MCF 10A (cell line): Measurements from ENCODE around the gene PSTK. TPM values are rescaled to one million over a fixed set of nuclear protein-coding genes. Genes with fewer than 3 reads are reported as not detected.

Experiments
- BruUV-seq: library from RNA; stranded (reverse); fragments of 400-500 nt; replicated peaks from 2 replicates; lab custom pipeline; 2021; lab: Mats Ljungman, UMichigan
- CTCF ChIA-PET: fragments of 300-600 bp; sonication (Branson Sonifier 250); formaldehyde crosslinking; extraction: SDS; loops from one replicate; lab custom pipeline; 2021; ENCODE audit warnings: antibody characterized with exemption, inconsistent platforms; lab: Yijun Ruan, JAX
- POLR2A ChIA-PET: fragments of 300-600, 350-650 bp; sonication (Branson Sonifier 250); formaldehyde crosslinking; extraction: SDS; loops from one replicate; lab custom pipeline; 2020; ENCODE audit warnings: antibody characterized with exemption, inconsistent platforms; lab: Yijun Ruan, JAX
- DNase-seq: peaks from one replicate; pipeline ENCODE4 v3.0.0-alpha.2; 2018; ENCODE audit not compliant: unreplicated experiment
- H3K27ac Mint-ChIP-seq: one replicate; pipeline ENCODE4 v1.8.0; 2022; ENCODE audit warnings: mild to moderate bottlenecking, low read depth, mixed read lengths; ENCODE audit not compliant: unreplicated experiment
- H3K27me3 Mint-ChIP-seq: one replicate; pipeline ENCODE4 v1.8.0; 2022; ENCODE audit warnings: mixed read lengths; ENCODE audit not compliant: insufficient read depth, unreplicated experiment
- H3K36me3 Mint-ChIP-seq: one replicate; pipeline ENCODE4 v1.8.0; 2022; ENCODE audit warnings: mild to moderate bottlenecking, moderate library complexity, mixed read lengths; ENCODE audit not compliant: insufficient read depth, unreplicated experiment
- H3K4me1 Mint-ChIP-seq: one replicate; pipeline ENCODE4 v1.8.0; 2022; ENCODE audit warnings: mixed read lengths; ENCODE audit not compliant: insufficient read depth, unreplicated experiment
- H3K4me3 Mint-ChIP-seq: one replicate; pipeline ENCODE4 v1.8.0; 2022; ENCODE audit warnings: mild to moderate bottlenecking, moderate library complexity, mixed read lengths; ENCODE audit not compliant: unreplicated experiment
- H3K9me3 Mint-ChIP-seq: one replicate; pipeline ENCODE4 v1.8.0; 2022; ENCODE audit warnings: mixed read lengths; ENCODE audit not compliant: unreplicated experiment
- intact Hi-C: fragments of 100-400 bp; cut with micrococcal nuclease; formaldehyde crosslinking; loops from 2 replicates; pipeline ENCODE4 v1.14.1; 2022
- total RNA-seq: library from RNA; stranded (reverse); gene quantifications from 2 replicates; pipeline ENCODE4 v1.2.3, GENCODE V29; 2022
- TF ChIP-seq, protein P1 (sequence below): fragments of 200-600 bp; IDR thresholded peaks from one replicate; pipeline ENCODE4 v1.8.0; 2022; ENCODE audit warnings: antibody characterized with exemption, mild to moderate bottlenecking; ENCODE audit not compliant: unreplicated experiment

PSTK gene
- total RNA-seq, 1 experiment from 2014 or later, result 8.3 TPM

DNA sequence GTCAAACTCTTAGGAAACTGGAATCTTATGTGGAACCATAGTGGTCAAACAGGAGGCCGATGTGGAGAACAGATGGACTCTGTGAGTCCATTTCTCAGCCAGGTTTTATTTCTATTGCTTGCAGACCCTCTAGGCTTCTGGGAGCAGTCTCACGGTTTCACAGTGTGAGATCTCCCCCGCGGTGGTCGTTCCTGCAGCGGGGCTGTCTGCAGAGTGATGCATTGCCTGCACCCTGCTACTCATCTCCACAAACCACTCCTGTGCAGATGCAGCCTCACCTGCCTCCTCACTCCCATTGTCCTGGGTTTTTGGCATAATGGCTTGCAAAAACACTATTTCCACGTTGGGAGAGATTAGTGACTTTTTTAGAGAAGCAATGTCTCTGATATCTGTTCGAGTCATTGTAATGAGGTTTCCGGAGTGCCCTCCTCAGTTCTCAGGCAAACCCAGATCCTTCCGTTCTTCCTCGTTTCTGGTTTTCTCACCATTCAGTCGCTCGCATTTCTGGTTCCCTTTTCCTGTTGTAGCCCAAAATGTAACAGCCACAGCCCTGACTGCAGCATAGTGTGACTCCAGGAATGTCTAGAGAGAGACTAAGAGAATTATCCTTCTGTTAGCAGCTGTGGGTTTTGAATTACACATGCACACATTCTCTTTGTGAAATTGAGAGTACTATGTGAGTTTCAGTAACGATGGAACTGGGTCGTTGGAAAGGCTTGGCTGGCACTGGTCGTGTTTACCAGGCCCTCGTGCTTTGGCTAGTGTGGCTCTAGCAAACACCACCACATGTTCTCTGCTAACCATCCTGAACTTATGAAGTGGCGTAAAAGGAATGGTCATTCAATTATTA lies 58.8 kb downstream of the PSTK start:
- Mint-ChIP-seq H3K4me1 (no peaks in the 10 kb centered on the region), H3K36me3 (peaks cover 16% of the 10 kb centered on the region), H3K4me3 (no peak overlapping the region), H3K9me3 (no peaks in the 10 kb centered on the region), H3K27me3 (no peaks in the 10 kb centered on the region), H3K27ac (no peak overlapping the region)
- ChIA-PET CTCF (interaction anchor here (0.7 to 1.3 kb wide), 3 partner anchors 7 to 544 kb away, joined by 3 to 5 read pairs (median 3); no protein-coding TSS in a partner anchor), POLR2A (no interaction called here)
- DNase-seq, result no peak
- TF ChIP-seq, protein P1, sequence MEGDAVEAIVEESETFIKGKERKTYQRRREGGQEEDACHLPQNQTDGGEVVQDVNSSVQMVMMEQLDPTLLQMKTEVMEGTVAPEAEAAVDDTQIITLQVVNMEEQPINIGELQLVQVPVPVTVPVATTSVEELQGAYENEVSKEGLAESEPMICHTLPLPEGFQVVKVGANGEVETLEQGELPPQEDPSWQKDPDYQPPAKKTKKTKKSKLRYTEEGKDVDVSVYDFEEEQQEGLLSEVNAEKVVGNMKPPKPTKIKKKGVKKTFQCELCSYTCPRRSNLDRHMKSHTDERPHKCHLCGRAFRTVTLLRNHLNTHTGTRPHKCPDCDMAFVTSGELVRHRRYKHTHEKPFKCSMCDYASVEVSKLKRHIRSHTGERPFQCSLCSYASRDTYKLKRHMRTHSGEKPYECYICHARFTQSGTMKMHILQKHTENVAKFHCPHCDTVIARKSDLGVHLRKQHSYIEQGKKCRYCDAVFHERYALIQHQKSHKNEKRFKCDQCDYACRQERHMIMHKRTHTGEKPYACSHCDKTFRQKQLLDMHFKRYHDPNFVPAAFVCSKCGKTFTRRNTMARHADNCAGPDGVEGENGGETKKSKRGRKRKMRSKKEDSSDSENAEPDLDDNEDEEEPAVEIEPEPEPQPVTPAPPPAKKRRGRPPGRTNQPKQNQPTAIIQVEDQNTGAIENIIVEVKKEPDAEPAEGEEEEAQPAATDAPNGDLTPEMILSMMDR, result no peak
- BruUV-seq, result no TSS peak
- intact Hi-C loops, result no loop called here

DNA sequence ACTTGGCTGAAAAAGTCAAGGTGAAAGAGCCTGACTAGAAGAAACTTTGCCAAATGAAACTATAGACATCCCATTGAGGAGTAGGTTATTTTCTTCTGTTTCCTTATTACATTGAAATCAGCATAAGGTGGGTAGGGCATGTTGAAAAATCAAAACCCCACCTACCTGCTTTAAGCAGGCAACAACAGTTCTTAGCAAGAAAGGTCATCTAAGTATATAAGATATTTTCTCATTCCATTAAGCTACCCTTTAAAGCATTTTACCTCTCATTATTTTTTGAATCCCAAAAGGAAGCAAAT lies 59.4 kb downstream of the PSTK start:
- no peak for DNase-seq
- Mint-ChIP-seq H3K4me3 (no peak overlapping the region), H3K27me3 (no peaks in the 10 kb centered on the region), H3K27ac (no peak overlapping the region), H3K4me1 (no peaks in the 10 kb centered on the region), H3K9me3 (no peaks in the 10 kb centered on the region), H3K36me3 (peaks cover 16% of the 10 kb centered on the region)
- ChIA-PET POLR2A (no interaction called here), CTCF (interaction anchor here (5.4 kb wide), 1 partner anchor 340 kb away, joined by 51 read pairs; no protein-coding TSS in a partner anchor)
- no TSS peak for BruUV-seq
- intact Hi-C loops, result no loop called here
- TF ChIP-seq, protein P1, result no peak

Other genes starting within 250 kb of the PSTK start
- gene CUZD1, start 134.5 kb upstream of the PSTK start, total RNA-seq, result 0.91 and 1.1 TPM in 2 replicates
- gene FAM24B, start 100.8 kb upstream of the PSTK start, total RNA-seq, result 17.1 and 23.7 TPM in 2 replicates
- gene FAM24A, start 69.8 kb upstream of the PSTK start, total RNA-seq, result not detected in 2 replicates
- 11.7 and 13.6 TPM in 2 replicates for gene C10orf88, start 26.2 kb upstream of the PSTK start, total RNA-seq
- 10.3 and 16.4 TPM in 2 replicates for gene IKZF5, start 28.4 kb downstream of the PSTK start, total RNA-seq
- 11.9 and 15.7 TPM in 2 replicates for gene ACADSB, start 28.6 kb downstream of the PSTK start, total RNA-seq
- gene HMX3, start 155.6 kb downstream of the PSTK start, total RNA-seq, result not detected in 2 replicates
- gene HMX2, start 167.7 kb downstream of the PSTK start, total RNA-seq, result not detected in 2 replicates
- gene BUB3, start 174.0 kb downstream of the PSTK start, total RNA-seq, result 185 and 197 TPM in 2 replicates